Loucy (cell line): ENCODE data around the gene TBL1X.

Experiments
- H2AFZ ChIP-seq: fragments of 200-600 bp; sonication (generic); 2 replicates; pipeline ENCODE4 v1.6.0; 2016; ENCODE audit warnings: antibody characterized with exemption, mild to moderate bottlenecking, low read length, moderate library complexity
- H3F3A ChIP-seq: fragments of 200-600 bp; 2 replicates; pipeline ENCODE4 v1.6.0; 2016; ENCODE audit warnings: antibody characterized with exemption, low read depth, mild to moderate bottlenecking
- H3K27me3 ChIP-seq: fragments of 200-600 bp; sonication (generic); 2 replicates; pipeline ENCODE4 v1.6.1; 2014; ENCODE audit warnings: low read length, mild to moderate bottlenecking; ENCODE audit not compliant: insufficient read depth, poor library complexity, severe bottlenecking
- H3K36me3 ChIP-seq: fragments of 200-600 bp; sonication (generic); 2 replicates; pipeline ENCODE4 v1.6.1; 2016; ENCODE audit warnings: low read length; ENCODE audit not compliant: insufficient read depth
- H3K4me1 ChIP-seq: fragments of 200-600 bp; sonication (generic); 2 replicates; pipeline ENCODE4 v1.5.1; 2014; ENCODE audit warnings: low read length, mild to moderate bottlenecking; ENCODE audit not compliant: insufficient read depth, poor library complexity, severe bottlenecking
- H3K4me2 ChIP-seq: fragments of 200-600 bp; sonication (generic); 2 replicates; pipeline ENCODE4 v1.6.0; 2014; ENCODE audit warnings: antibody characterized with exemption, low read length, low read depth, mild to moderate bottlenecking; ENCODE audit not compliant: poor library complexity, severe bottlenecking
- H3K4me3 ChIP-seq: fragments of 200-600 bp; sonication (generic); 2 replicates; pipeline ENCODE4 v1.5.1; 2014; ENCODE audit warnings: low read length, mild to moderate bottlenecking, mixed read lengths; ENCODE audit not compliant: poor library complexity, severe bottlenecking
- H3K79me2 ChIP-seq: fragments of 200-600 bp; sonication (generic); 2 replicates; pipeline ENCODE4 v1.6.1; 2014; ENCODE audit warnings: low read length; ENCODE audit not compliant: insufficient read depth
- H3K9ac ChIP-seq: fragments of 200-600 bp; sonication (generic); 2 replicates; pipeline ENCODE4 v1.6.0; 2014; ENCODE audit warnings: mild to moderate bottlenecking, low read depth, low read length, moderate library complexity; ENCODE audit not compliant: poor library complexity, severe bottlenecking
- H3K9me2 ChIP-seq: fragments of 200-600 bp; sonication (generic); replicated peaks from 2 replicates; pipeline ENCODE4 v1.6.1; 2016; ENCODE audit warnings: low read depth, low read length, mixed read lengths
- H3K9me3 ChIP-seq: fragments of 200-600 bp; sonication (generic); 2 replicates; pipeline ENCODE4 v1.6.1; 2014; ENCODE audit warnings: mild to moderate bottlenecking, antibody characterized with exemption, low read length, low read depth; ENCODE audit not compliant: insufficient read depth
- H4K20me1 ChIP-seq: fragments of 200-600 bp; sonication (generic); 2 replicates; pipeline ENCODE4 v1.6.0; 2014; ENCODE audit warnings: antibody characterized with exemption, low read length, mild to moderate bottlenecking; ENCODE audit not compliant: insufficient read depth, poor library complexity, severe bottlenecking
- CTCF ChIP-seq: fragments of 200-600 bp; sonication (generic); conservative IDR thresholded peaks from 2 replicates; pipeline ENCODE4 v1.5.1; 2014; ENCODE audit warnings: mild to moderate bottlenecking, antibody characterized with exemption, low read length
- EZH2phosphoT487 ChIP-seq: fragments of 200-600 bp; IDR thresholded peaks from 2 replicates; pipeline ENCODE4 v1.6.1; 2018; ENCODE audit warnings: antibody characterized with exemption, mild to moderate bottlenecking, moderate library complexity, borderline replicate concordance

Gene TBL1X

GRCh38 chrX:9622128-9622527 lies 157.3 kb downstream of the TBL1X start:
- no peaks in the 10 kb centered on the region for H3K27me3 ChIP-seq
- H3K9me3 ChIP-seq: no peaks in the 10 kb centered on the region
- no peaks in the 10 kb centered on the region for H3F3A ChIP-seq
- H3K79me2 ChIP-seq: no peaks in the 10 kb centered on the region
- H4K20me1 ChIP-seq: no peaks in the 10 kb centered on the region
- H3K4me3 ChIP-seq: no peak overlapping the region
- no peak overlapping the region for H2AFZ ChIP-seq
- no peak overlapping the region for H3K4me2 ChIP-seq
- H3K9me2 ChIP-seq: no peaks in the 10 kb centered on the region
- peaks cover 8% of the 10 kb centered on the region for H3K4me1 ChIP-seq
- no peak overlapping the region for H3K9ac ChIP-seq
- no peaks in the 10 kb centered on the region for H3K36me3 ChIP-seq
- no peak for TF ChIP-seq CTCF
- no peak for TF ChIP-seq EZH2phosphoT487

DNA sequence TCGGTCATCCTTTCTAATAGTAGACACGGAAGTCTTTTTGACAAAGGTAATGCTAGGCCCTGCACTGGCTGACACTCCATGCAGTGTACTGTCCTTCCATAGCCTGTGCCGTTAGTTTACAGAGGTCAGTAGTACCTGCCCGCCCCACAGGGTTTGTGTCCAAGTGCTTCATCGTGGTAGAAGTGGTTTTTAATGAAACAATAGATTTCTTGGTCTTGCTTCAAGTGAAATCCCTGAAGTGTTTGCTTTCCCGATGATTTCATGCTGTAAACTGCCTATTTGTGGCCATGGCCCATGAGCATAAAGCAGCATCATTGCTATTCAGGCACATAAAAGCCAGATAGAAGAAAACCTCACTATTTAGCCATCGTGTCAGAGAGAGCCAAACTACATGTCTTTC lies 161.5 kb downstream of the TBL1X start:
- Histone ChIP-seq H4K20me1 (no peaks in the 10 kb centered on the region), H3K79me2 (no peaks in the 10 kb centered on the region), H3F3A (no peaks in the 10 kb centered on the region), H3K9me3 (no peaks in the 10 kb centered on the region), H3K9ac (no peak overlapping the region), H2AFZ (no peak overlapping the region), H3K27me3 (no peaks in the 10 kb centered on the region), H3K4me3 (no peak overlapping the region), H3K4me2 (no peak overlapping the region), H3K4me1 (peaks cover 8% of the 10 kb centered on the region), H3K36me3 (no peaks in the 10 kb centered on the region), H3K9me2 (no peaks in the 10 kb centered on the region)
- TF ChIP-seq CTCF (no peak), EZH2phosphoT487 (no peak)

- Histone ChIP-seq H3K4me1 (peaks cover 8% of the 10 kb centered on the region), H3K9me2 (no peaks in the 10 kb centered on the region), H3K36me3 (no peaks in the 10 kb centered on the region), H2AFZ (no peak overlapping the region), H4K20me1 (no peaks in the 10 kb centered on the region), H3F3A (no peaks in the 10 kb centered on the region), H3K4me3 (no peak overlapping the region), H3K27me3 (no peaks in the 10 kb centered on the region), H3K4me2 (no peak overlapping the region), H3K9ac (no peak overlapping the region), H3K9me3 (no peaks in the 10 kb centered on the region), H3K79me2 (no peaks in the 10 kb centered on the region)
- no peak for TF ChIP-seq EZH2phosphoT487
- TF ChIP-seq CTCF: no peak
Measured at GRCh38 chrX:9627922-9628321, 163.1 kb downstream of the TBL1X start.
